B cell (primary cell): ENCODE measurements around the gene PARN. TPM values are rescaled to one million over a fixed set of nuclear protein-coding genes. Genes with fewer than 3 reads are reported as not detected.

Experiments used
- ATAC-seq: fragments of 200-7000 bp; cut with Tn5 transposase; one replicate; pipeline ENCODE4 v1.10.0; 2021; ENCODE audit warnings: low read depth, mild to moderate bottlenecking, moderate number of reproducible peaks, moderate library complexity
- CTCF ChIA-PET: fragments of 350-600 bp; sonication (Branson Sonifier 250); formaldehyde crosslinking; loops from one replicate; lab custom pipeline; 2021; ENCODE audit warnings: antibody characterized with exemption, inconsistent platforms; lab: Charles Lee
- POLR2A ChIA-PET: fragments of 350-600 bp; sonication (Branson Sonifier 250); formaldehyde crosslinking; loops from one replicate; lab custom pipeline; 2021; ENCODE audit warnings: antibody characterized with exemption; lab: Charles Lee
- DNase-seq: peaks from one replicate; pipeline ENCODE4 v3.0.0; 2013
- H2AFZ ChIP-seq: 2 replicates; pipeline ENCODE4 v1.6.1; 2012; ENCODE audit warnings: mild to moderate bottlenecking, low read depth, low read length; ENCODE audit not compliant: insufficient read depth, poor library complexity, severe bottlenecking
- H3K27ac ChIP-seq, 2 donors: 1 replicate in 1 of 2; 2 replicates in 1 of 2; pipeline ENCODE4 v1.5.1; 2012 to 2013; ENCODE audit warnings: low read length in 2 of 2, mild to moderate bottlenecking in 2 of 2, moderate library complexity in 1 of 2
- H3K27me3 ChIP-seq, 4 experiments: fragments of 200-600 bp in 1 of 4; sonication (generic) in 1 of 4; replicated peaks in 1 of 4; 1 replicate in 2 of 4; 2 replicates in 2 of 4; pipeline versions ENCODE4 v1.6.1 to v1.7.0; 2013 to 2016; ENCODE audit warnings: low read length in 3 of 4, mild to moderate bottlenecking in 2 of 4, mixed read lengths in 1 of 4, moderate library complexity in 1 of 4; ENCODE audit not compliant: insufficient read depth in 4 of 4, control insufficient read depth in 3 of 4; ENCODE audit errors: control extremely low read depth in 1 of 4
- H3K36me3 ChIP-seq, 2 experiments: replicated peaks in 1 of 2; 1 replicate in 1 of 2; 2 replicates in 1 of 2; pipeline versions ENCODE4 v1.6.1 to v1.7.1; 2013; ENCODE audit warnings: low read length in 1 of 2; ENCODE audit not compliant: insufficient read depth in 2 of 2, control insufficient read depth in 1 of 2; ENCODE audit errors: control extremely low read depth in 1 of 2, extremely low read depth in 1 of 2
- H3K4me1 ChIP-seq, 2 donors: fragments of 200-600 bp in 1 of 2; sonication (generic) in 1 of 2; 1 replicate in 1 of 2; 2 replicates in 1 of 2; pipeline versions ENCODE4 v1.5.1 to v1.6.1; 2013 to 2017; ENCODE audit warnings: low read length in 2 of 2; ENCODE audit not compliant: control insufficient read depth in 2 of 2, insufficient read depth in 2 of 2
- H3K4me2 ChIP-seq: replicated peaks from 2 replicates; pipeline ENCODE3; 2012; ENCODE audit warnings: mild to moderate bottlenecking, low read depth, low read length; ENCODE audit not compliant: poor library complexity, severe bottlenecking
- H3K4me3 ChIP-seq, 5 experiments: fragments of 200-600 bp in 1 of 5; sonication (generic) in 1 of 5; 1 replicate in 3 of 5; 2 replicates in 2 of 5; pipeline versions ENCODE4 v1.5.1 to v1.7.0; 2011 to 2016; ENCODE audit warnings: low read length in 4 of 5, mild to moderate bottlenecking in 4 of 5, low read depth in 2 of 5, control low read depth in 1 of 5, moderate library complexity in 1 of 5; ENCODE audit not compliant: insufficient read depth in 1 of 5; ENCODE audit errors: control extremely low read depth in 1 of 5, extremely low read depth in 1 of 5
- H3K79me2 ChIP-seq: fragments of 200-600 bp; sonication (generic); one replicate; pipeline ENCODE4 v1.6.0; 2016; ENCODE audit warnings: low read length; ENCODE audit not compliant: control insufficient read depth, insufficient read depth
- H3K9ac ChIP-seq: fragments of 200-600 bp; sonication (generic); 2 replicates; pipeline ENCODE4 v1.6.1; 2017; ENCODE audit warnings: mild to moderate bottlenecking, low read length, moderate library complexity
- H3K9me3 ChIP-seq, 3 donors: one replicate each; pipeline versions ENCODE4 v1.6.1 to v1.7.1; 2013; ENCODE audit warnings: low read length in 2 of 3; ENCODE audit not compliant: control insufficient read depth in 2 of 3, insufficient read depth in 1 of 3; ENCODE audit errors: control extremely low read depth in 1 of 3
- H4K20me1 ChIP-seq: 2 replicates; pipeline ENCODE4 v1.6.0; 2012; ENCODE audit warnings: mild to moderate bottlenecking, low read length; ENCODE audit not compliant: insufficient read depth, control insufficient read depth, poor library complexity, severe bottlenecking
- H3K27ac Mint-ChIP-seq: one replicate; pipeline ENCODE4 v1.8.0; 2021; ENCODE audit warnings: mixed read lengths
- H3K27me3 Mint-ChIP-seq: one replicate; pipeline ENCODE4 v1.8.0; 2021; ENCODE audit warnings: mixed read lengths
- H3K4me1 Mint-ChIP-seq: one replicate; pipeline ENCODE4 v1.8.0; 2021; ENCODE audit warnings: mixed read lengths
- H3K4me3 Mint-ChIP-seq: one replicate; pipeline ENCODE4 v1.8.0; 2021; ENCODE audit warnings: mixed read lengths
- H3K9me3 Mint-ChIP-seq: one replicate; pipeline ENCODE4 v1.8.0; 2022; ENCODE audit warnings: mixed read lengths; ENCODE audit not compliant: insufficient read depth
- CTCF ChIP-seq: fragments of 200-600 bp; IDR thresholded peaks from one replicate; pipeline ENCODE4 v1.8.0; 2022; ENCODE audit warnings: antibody characterized with exemption, mild to moderate bottlenecking
- EZH2 ChIP-seq: IDR thresholded peaks from 2 replicates; pipeline ENCODE4 v1.6.1; 2012; ENCODE audit warnings: borderline replicate concordance, low read depth, mild to moderate bottlenecking, moderate library complexity, low read length; ENCODE audit not compliant: insufficient read depth, poor library complexity, severe bottlenecking
- WGBS: methylation state at CpG from one replicate; pipeline ENCODE4 v1.1.5; 2013; ENCODE audit warnings: missing lambda C conversion rate; ENCODE audit not compliant: insufficient coverage; 5-methylcytosine and 5-hydroxymethylcytosine counted together
- intact Hi-C: fragments of 100-400 bp; cut with micrococcal nuclease; formaldehyde crosslinking; loops from one replicate; pipeline ENCODE4 v1.10.0; 2022
- polyA plus RNA-seq: library from polyadenylated mRNA; depleted of rRNA; stranded (reverse); fragments of >200 nt; gene quantifications from 2 replicates; pipeline ENCODE4 v1.2.3, GENCODE V29; 2012
- total RNA-seq, 2 donors: library from RNA; stranded (reverse); fragments of 120-200 nt in 1 of 2; gene quantifications; 1 replicate in 1 of 2; 2 replicates in 1 of 2; pipeline versions ENCODE4 v1.2.3 to v1.2.4, GENCODE V29; 2013 to 2022

PARN gene
- total and polyA plus RNA-seq, 2 donors (not counting 1 experiment from before 2014, with no cell fraction given): 25.3 to 62.2 TPM

- POLR2A ChIA-PET: no interaction called here
- ATAC-seq: no peak
- Mint-ChIP-seq H3K27me3 (no peaks in the 10 kb centered on the region), H3K9me3 (no peaks in the 10 kb centered on the region), H3K4me1 (no peaks in the 10 kb centered on the region), H3K27ac (no peak overlapping the region), H3K4me3 (no peak overlapping the region)
- no peak overlapping the region for H3K9ac ChIP-seq
- no peak overlapping the region for H2AFZ ChIP-seq
- H3K27ac ChIP-seq: no peak overlapping the region
- no peak for DNase-seq
- no peaks in the 10 kb centered on the region for H4K20me1 ChIP-seq
- 79% methylated on average over 4 of the region's 5 CpGs for WGBS
- no peak overlapping the region for H3K4me2 ChIP-seq
- peaks cover 0 to 2% (median 0%) of the 10 kb centered on the region in 3 donors for H3K9me3 ChIP-seq
- TF ChIP-seq CTCF: no peak
- TF ChIP-seq EZH2: no peak
- peaks cover 3% of the 10 kb centered on the region for H3K79me2 ChIP-seq
- no peaks in the 10 kb centered on the region for H3K4me1 ChIP-seq
- CTCF ChIA-PET: no interaction called here
- no peaks in the 10 kb centered on the region for H3K27me3 ChIP-seq
- intact Hi-C loops: no loop called here
- peaks cover 6 to 7% of the 10 kb centered on the region in 2 experiments for H3K36me3 ChIP-seq
- H3K4me3 ChIP-seq: no peak overlapping the region
These were observed 156.6 kb downstream of the PARN start for GRCh38 chr16:14473488-14473887.

DNA sequence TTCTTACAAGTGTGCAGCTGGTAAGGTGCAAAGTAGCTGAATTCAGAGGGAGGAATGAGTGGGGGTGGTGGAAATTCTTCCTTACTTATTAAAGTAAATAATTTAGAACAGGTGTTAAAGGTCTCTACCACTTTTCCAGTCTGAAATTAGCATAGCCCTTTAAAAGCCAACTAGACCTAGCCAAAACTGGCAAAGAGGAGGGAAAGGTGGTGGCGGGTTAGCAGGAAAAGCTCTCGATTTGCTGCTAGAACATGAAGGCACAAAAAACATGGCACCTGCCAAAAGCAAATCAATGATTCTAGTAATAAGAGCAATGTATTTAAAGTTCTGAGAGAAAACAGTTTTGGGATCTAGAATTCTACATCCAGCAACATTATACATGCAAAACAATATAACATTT lies 157.7 kb downstream of the PARN start:
- Histone ChIP-seq H3K27ac (no peak overlapping the region), H3K79me2 (peaks cover 3% of the 10 kb centered on the region), H3K9me3 (no peaks in the 10 kb centered on the region), H3K4me2 (no peak overlapping the region), H3K27me3 (no peaks in the 10 kb centered on the region), H2AFZ (no peak overlapping the region), H3K4me3 (no peak overlapping the region), H3K9ac (no peak overlapping the region), H4K20me1 (no peaks in the 10 kb centered on the region), H3K36me3 (peaks cover 4 to 7% of the 10 kb centered on the region in 2 experiments), H3K4me1 (no peaks in the 10 kb centered on the region)
- intact Hi-C loops: no loop called here
- no peak overlapping the region for H3K4me3 Mint-ChIP-seq
- DNase-seq: no peak
- no peaks in the 10 kb centered on the region for H3K27me3 Mint-ChIP-seq
- ChIA-PET CTCF (no interaction called here), POLR2A (no interaction called here)
- no peak for ATAC-seq
- H3K4me1 Mint-ChIP-seq: no peaks in the 10 kb centered on the region
- no peak for TF ChIP-seq CTCF
- TF ChIP-seq EZH2: no peak
- H3K9me3 Mint-ChIP-seq: no peaks in the 10 kb centered on the region
- WGBS: no CpG with 5 or more reads among the region's 2 CpGs
- no peak overlapping the region for H3K27ac Mint-ChIP-seq
